Osteoblast (primary cell): ENCODE measurements around the gene KCND2. TPM values are rescaled to one million over a fixed set of nuclear protein-coding genes. Genes with fewer than 3 reads are reported as not detected.

Experiments
- DNase-seq: peaks from one replicate; pipeline ENCODE4 v3.0.0; 2011; ENCODE audit warnings: low spot score, mixed read lengths; ENCODE audit not compliant: insufficient read length; ENCODE audit errors: missing footprints
- H2AFZ ChIP-seq: 2 replicates; pipeline ENCODE4 v1.6.0; 2011; ENCODE audit warnings: mild to moderate bottlenecking, low read length
- H3K27ac ChIP-seq: 2 replicates; pipeline ENCODE4 v1.5.1; 2011; ENCODE audit warnings: mild to moderate bottlenecking, low read depth, low read length, moderate library complexity
- H3K27me3 ChIP-seq: 2 replicates; pipeline ENCODE4 v1.6.0; 2012; ENCODE audit warnings: mild to moderate bottlenecking, control low read depth, inconsistent platforms, low read length, moderate library complexity; ENCODE audit not compliant: insufficient read depth
- H3K36me3 ChIP-seq: 2 replicates; pipeline ENCODE4 v1.5.1; 2011; ENCODE audit warnings: mild to moderate bottlenecking, low read length, control low read depth, moderate library complexity; ENCODE audit not compliant: insufficient read depth
- H3K4me1 ChIP-seq: 2 replicates; pipeline ENCODE4 v1.5.1; 2011; ENCODE audit warnings: mild to moderate bottlenecking, low read length, control low read depth, moderate library complexity; ENCODE audit not compliant: insufficient read depth
- H3K4me2 ChIP-seq: 2 replicates; pipeline ENCODE4 v1.6.0; 2011; ENCODE audit warnings: mild to moderate bottlenecking, low read length; ENCODE audit not compliant: insufficient read depth
- H3K4me3 ChIP-seq: fragments of 200-600 bp; sonication (generic); 3 replicates; pipeline ENCODE4 v1.5.1; 2012; ENCODE audit warnings: mild to moderate bottlenecking, low read length, inconsistent platforms; ENCODE audit not compliant: insufficient read depth
- H3K79me2 ChIP-seq: 2 replicates; pipeline ENCODE4 v1.6.0; 2012; ENCODE audit warnings: mild to moderate bottlenecking, low read length, control low read depth, inconsistent platforms; ENCODE audit not compliant: insufficient read depth
- H3K9me3 ChIP-seq: 2 replicates; pipeline ENCODE4 v1.5.1; 2011; ENCODE audit warnings: low read depth, low read length, control low read depth
- H4K20me1 ChIP-seq: 2 replicates; pipeline ENCODE4 v1.6.0; 2012; ENCODE audit warnings: mild to moderate bottlenecking, low read length, control low read depth; ENCODE audit not compliant: insufficient read depth
- CTCF ChIP-seq: IDR thresholded peaks from 2 replicates; pipeline ENCODE4 v1.5.1; 2011; ENCODE audit warnings: mild to moderate bottlenecking, low read depth, low read length, moderate library complexity; ENCODE audit errors: extremely low read depth
- total RNA-seq: library from RNA; depleted of rRNA; stranded (reverse); fragments of >200 nt; gene quantifications from 2 replicates; pipeline ENCODE4 v1.2.3, GENCODE V29; 2012

KCND2 gene
- total RNA-seq, 1 donor: 6.5 TPM

GRCh38 chr7:120741371-120742042, 468.5 kb downstream of the KCND2 start:
- DNase-seq: no peak
- no peaks in the 10 kb centered on the region for H3K36me3 ChIP-seq
- H3K4me1 ChIP-seq: no peaks in the 10 kb centered on the region
- H2AFZ ChIP-seq: no peak overlapping the region
- H3K4me3 ChIP-seq: no peak overlapping the region
- no peaks in the 10 kb centered on the region for H3K79me2 ChIP-seq
- H3K9me3 ChIP-seq: no peaks in the 10 kb centered on the region
- no peak overlapping the region for H3K4me2 ChIP-seq
- no peaks in the 10 kb centered on the region for H3K27me3 ChIP-seq
- H4K20me1 ChIP-seq: no peaks in the 10 kb centered on the region
- H3K27ac ChIP-seq: no peak overlapping the region
- TF ChIP-seq CTCF: no peak

- no peak for DNase-seq
- no peaks in the 10 kb centered on the region for H4K20me1 ChIP-seq
- TF ChIP-seq CTCF: no peak
- H3K4me1 ChIP-seq: no peaks in the 10 kb centered on the region
- H2AFZ ChIP-seq: no peak overlapping the region
- H3K27ac ChIP-seq: no peak overlapping the region
- no peaks in the 10 kb centered on the region for H3K36me3 ChIP-seq
- no peaks in the 10 kb centered on the region for H3K27me3 ChIP-seq
- H3K4me2 ChIP-seq: no peak overlapping the region
- H3K79me2 ChIP-seq: no peaks in the 10 kb centered on the region
- no peaks in the 10 kb centered on the region for H3K9me3 ChIP-seq
- no peak overlapping the region for H3K4me3 ChIP-seq
Measured at GRCh38 chr7:120742372-120742771, 469.4 kb downstream of the KCND2 start.

- no peaks in the 10 kb centered on the region for H3K4me1 ChIP-seq
- H3K27ac ChIP-seq: no peak overlapping the region
- no peaks in the 10 kb centered on the region for H4K20me1 ChIP-seq
- H3K79me2 ChIP-seq: no peaks in the 10 kb centered on the region
- no peak for TF ChIP-seq CTCF
- H3K27me3 ChIP-seq: no peaks in the 10 kb centered on the region
- H3K36me3 ChIP-seq: no peaks in the 10 kb centered on the region
- no peak overlapping the region for H2AFZ ChIP-seq
- H3K4me3 ChIP-seq: no peak overlapping the region
- H3K9me3 ChIP-seq: no peaks in the 10 kb centered on the region
- DNase-seq: no peak
- H3K4me2 ChIP-seq: no peak overlapping the region
Measured at GRCh38 chr7:120743128-120743527, 470.2 kb downstream of the KCND2 start.

- Histone ChIP-seq H3K4me1 (no peaks in the 10 kb centered on the region), H3K9me3 (no peaks in the 10 kb centered on the region), H3K4me3 (no peak overlapping the region), H3K27me3 (no peaks in the 10 kb centered on the region), H3K4me2 (no peak overlapping the region), H3K36me3 (no peaks in the 10 kb centered on the region), H4K20me1 (no peaks in the 10 kb centered on the region), H2AFZ (no peak overlapping the region), H3K79me2 (no peaks in the 10 kb centered on the region), H3K27ac (no peak overlapping the region)
- TF ChIP-seq CTCF: no peak
- no peak for DNase-seq
Measured at GRCh38 chr7:120760050-120760449, 487.1 kb downstream of the KCND2 start.
